Limb (tissue), 2 donors: ENCODE data around the gene MRPL33.

Experiments used
- DNase-seq, 2 donors: peaks; one replicate each; pipeline ENCODE4 v3.0.0-alpha.2; 2016; ENCODE audit errors: extremely low spot score in 2 of 2

The MRPL33 gene

DNA sequence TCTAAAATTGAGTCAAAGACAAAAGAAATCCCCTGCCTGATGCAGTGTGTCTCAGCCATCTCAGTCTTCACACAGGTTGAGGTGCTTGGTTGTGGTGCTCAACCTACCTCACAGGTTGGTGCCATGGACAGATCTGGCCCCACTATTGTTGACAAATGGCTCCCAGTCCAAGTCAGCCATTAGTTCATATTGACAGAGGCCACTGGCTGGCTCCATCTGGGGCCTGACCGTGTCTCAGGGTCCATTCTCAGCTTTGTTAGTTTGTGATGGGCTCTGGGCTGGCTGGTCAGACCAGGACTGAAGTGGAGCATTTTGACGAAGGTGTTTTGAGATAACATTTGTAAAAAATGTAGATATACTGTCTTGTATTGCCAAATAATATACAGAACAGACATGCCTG, 36.9 kb downstream of the MRPL33 start:
- no peak for DNase-seq

DNA sequence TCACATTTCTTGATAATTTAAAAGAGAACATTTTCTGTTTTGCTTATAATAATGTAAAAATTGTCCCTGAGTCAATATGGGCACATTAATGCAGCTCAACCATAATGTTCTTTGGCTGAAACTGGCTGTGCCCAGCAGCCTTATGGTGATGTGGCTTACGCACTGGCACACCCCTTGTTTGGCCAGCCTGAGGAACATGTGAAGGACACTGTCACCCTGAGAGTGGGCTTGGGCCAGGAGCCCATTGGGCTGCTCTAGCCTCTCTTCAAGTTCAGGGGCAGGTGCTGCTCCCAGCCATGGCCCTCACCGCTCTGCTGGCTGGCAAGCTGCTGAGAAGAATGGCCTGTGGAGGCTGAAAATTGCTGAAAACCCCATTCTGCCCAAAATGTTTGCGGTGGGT, 37.5 kb downstream of the MRPL33 start:
- DNase-seq: no peak

DNA sequence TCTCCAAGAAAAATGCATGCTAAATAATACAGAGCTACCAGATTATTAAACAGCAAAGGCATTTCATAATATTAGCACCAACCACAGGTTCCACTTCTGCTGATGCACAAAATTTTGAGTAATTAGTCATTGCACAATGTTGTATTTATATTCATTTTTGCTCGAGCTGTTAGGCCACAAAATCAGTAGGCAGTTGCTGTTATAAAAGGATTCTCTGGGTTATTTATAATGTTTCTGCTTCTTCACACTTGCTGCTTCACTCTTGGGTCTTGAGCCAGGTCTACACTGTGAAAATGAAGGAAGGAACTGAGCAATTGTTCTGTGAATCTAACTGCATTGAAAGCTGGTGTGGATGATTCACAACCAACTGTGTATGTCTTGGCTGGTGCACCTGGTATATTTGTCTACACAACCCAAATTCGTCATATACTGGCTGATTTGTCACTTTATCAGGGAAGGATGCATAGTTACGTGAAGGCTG, 38.3 kb downstream of the MRPL33 start:
- no peak for DNase-seq

DNA sequence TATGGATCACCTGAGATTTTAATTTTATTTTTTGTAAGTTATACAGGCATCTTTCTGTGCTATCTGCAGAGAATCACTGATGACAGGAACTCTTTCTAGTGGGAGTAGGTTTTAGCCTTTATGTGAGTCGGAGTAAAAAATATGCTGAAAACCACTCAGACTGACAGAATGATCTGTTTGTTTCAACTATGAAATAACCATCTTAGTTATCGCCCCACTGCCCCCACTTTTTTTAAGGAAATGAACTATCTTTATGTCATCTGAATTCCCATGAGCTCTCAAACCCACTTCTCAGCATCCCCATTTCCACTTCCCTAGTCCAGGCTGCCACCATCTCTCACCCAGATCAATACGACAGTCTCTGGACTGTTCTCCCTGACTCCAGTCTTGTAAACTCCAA, 38.9 kb downstream of the MRPL33 start:
- no peak for DNase-seq

DNA sequence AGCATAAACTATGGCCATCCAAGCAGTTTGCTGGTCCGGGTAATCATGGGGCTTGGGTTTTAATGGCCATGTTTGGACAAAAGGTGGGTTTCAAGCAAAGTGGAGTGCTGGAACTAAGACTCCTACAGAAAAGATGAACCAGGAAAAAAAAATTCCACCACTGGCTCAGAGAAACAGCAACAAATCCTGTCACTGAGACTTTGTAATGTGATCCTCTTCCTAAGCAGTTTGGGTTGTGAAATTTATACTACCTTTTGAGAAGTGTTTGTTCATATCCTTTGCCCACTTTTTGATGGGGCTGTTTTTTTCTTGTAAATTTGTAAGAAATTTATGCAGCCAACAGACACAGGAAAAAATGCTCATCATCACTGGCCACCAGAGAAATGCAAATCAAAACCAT, 40.2 kb downstream of the MRPL33 start:
- DNase-seq: no peak

DNA sequence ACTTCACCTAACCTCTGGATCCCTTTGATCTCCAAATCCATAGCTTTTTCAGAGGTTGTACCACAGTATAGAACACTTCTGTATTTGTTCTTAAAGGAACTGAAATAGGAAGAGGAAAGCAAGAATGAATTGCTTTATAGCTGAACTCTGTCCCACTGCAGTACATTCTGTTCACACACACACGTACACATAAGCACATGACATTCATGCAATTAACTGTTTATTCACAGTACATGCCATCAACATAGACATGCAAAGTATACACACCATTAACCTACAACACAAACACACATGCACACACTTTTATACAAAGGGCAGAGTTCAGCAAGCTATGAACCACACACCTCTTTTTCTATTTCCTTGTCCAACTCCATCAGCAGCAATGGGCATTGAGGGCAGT, 43.2 kb downstream of the MRPL33 start:
- DNase-seq: no peak

DNA sequence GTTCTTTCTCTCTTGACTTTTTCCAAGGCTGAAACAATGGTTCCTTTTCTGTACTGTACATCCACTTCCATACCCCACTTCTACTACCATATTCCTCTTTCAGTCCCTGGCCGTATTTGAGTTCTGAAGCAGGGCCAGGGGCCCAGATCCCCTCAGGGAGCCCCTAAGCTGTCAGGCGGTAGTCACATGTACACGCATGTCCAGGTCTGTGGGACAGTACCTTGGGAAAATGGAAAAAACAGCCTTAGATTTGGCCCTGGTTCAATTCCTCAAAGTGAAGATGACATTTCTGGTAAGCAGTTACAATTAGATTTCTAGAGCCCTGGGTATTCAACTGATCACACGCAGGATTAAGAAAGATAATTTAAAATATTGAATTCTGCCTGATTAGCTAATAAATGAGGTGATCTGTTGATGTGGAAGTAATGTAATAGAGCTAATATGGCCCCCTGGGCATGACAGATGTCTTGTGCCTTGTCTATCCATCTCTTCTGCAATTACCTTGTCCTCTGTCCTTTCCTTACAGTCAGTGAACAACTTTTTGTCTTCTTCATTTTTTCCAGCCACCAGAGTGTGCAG, 44.4 kb downstream of the MRPL33 start:
- no peak for DNase-seq

DNA sequence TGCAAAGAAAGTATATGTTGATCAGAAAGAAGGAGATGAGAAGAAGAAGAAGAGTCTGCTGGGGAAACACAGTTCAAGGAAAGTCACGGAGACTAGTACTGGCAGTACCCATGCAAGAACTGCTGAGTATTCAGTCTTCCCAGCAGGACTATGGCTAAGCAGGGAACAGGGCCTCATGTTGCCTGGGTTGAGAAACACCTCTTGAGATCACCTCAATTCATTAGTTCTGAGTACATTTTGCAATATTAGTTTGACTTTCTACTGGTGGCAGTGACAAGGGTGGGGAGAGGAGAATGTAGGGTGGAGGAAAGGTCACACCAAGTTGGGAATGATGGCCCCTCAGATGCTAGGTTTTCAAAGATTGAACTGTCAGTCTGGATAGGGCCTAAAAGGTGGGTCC, 50.5 kb downstream of the MRPL33 start:
- DNase-seq: no peak

DNA sequence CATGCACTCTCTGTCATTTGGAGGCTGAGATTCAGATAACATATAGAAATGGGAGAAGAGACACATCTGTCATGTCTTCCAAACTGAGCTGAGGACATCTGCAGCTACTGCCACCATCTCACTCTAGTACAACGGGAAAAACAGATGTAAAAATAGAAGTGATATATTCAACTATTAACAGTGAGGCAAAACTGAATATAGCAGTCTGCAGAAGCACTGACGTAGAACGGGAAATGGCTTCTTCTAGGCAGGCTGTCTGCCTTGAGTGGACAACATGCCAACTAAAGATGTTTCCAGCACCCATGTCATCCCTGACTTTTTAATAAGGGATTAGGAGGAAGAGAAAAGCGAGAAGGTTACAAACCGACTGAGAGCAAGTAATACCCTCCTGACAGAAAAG, 51.6 kb downstream of the MRPL33 start:
- DNase-seq: no peak

DNA sequence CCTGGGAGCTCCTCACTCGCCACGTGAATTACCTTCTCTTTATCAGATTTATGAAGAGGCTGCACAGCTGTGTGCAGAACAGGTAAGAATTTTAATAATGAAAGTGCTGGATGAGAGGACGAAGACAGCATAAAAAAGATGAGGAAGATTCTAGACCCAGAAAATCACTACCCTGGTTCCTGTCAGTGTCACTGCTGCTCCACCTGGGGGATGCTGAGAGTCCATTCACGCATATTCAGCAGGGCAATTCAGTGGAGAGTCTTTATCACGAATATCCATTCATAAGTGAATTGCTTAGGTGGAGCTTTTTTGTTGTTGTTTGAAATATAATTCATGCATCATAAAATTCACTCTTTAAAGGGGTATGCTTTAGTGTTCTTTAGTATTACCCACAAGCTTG, 52.0 kb downstream of the MRPL33 start:
- no peak for DNase-seq

DNA sequence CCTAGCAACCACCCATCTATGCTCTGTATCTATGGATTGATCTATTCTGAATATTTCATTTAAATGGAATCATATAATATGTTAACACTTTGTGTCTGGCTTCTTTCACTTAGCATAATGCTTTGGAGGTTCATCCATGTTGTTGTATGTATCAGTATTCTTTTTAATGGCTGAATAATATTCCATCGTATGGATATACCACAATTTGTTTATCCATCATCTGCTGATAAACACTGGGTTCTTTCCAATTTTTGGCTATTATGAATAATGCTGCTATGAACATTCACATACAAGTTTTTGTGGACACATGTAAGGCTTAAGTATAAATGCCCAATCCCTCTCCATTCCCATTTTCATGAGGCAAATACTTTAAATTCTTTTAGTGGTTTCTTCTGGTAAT, 52.9 kb downstream of the MRPL33 start:
- DNase-seq: no peak

DNA sequence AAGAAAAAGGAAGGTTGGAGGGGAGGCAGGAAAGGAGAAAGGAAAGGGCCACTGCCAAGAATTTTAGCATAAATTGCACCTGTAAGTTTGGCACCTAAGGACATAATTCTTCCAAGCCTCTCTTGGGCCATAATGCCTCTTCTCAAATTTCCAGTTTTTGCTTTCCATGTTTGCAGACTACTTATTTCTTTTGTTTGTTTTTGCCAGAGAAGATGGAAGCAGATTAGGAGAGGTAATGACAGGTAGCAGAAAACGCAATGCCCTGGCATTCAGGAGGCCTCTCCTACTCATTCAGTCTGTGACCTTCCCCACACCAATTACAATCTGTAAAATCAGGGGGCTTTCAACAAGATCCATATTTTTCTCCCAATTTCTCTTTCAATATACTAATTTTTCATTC, 56.8 kb downstream of the MRPL33 start:
- no peak for DNase-seq
